ENCODE data around the gene ZSCAN1. TPM values are rescaled to one million over a fixed set of nuclear protein-coding genes. Genes with fewer than 3 reads are reported as not detected.

The ZSCAN1 gene
- total and polyA plus RNA-seq, 9 donors: 0.38 to 2.6 (median 0.75) TPM; not detected in 3

DNA sequence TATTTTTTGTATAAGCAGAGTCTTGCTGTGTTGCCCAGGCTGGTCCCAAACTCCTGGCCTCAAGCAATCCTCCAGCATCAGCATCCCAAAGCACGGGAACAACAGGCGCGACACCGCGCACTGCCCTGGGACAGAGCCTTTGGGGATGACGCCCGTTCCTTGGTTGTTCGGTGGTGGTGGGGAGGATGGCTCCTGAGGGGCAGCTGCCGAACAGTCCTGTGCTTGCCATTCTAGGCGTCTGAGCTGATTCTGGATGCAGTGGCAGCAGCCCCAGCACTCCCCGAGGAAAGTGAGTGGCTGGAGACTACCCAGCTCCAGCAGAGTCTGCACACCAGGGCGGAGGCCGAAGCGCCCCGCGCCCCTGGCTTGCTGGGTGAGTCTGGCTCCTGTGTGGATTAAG, 18.4 kb downstream of the ZSCAN1 start:
- intact Hi-C loops (cut with DNase I): no loop called here
- TF ChIP-seq POLR2A (IDR thresholded peaks at IDR 0.05) (no peak), EP300 (IDR thresholded peaks at IDR 0.05) (no peak)
- TF ChIP-seq, protein P1, sequence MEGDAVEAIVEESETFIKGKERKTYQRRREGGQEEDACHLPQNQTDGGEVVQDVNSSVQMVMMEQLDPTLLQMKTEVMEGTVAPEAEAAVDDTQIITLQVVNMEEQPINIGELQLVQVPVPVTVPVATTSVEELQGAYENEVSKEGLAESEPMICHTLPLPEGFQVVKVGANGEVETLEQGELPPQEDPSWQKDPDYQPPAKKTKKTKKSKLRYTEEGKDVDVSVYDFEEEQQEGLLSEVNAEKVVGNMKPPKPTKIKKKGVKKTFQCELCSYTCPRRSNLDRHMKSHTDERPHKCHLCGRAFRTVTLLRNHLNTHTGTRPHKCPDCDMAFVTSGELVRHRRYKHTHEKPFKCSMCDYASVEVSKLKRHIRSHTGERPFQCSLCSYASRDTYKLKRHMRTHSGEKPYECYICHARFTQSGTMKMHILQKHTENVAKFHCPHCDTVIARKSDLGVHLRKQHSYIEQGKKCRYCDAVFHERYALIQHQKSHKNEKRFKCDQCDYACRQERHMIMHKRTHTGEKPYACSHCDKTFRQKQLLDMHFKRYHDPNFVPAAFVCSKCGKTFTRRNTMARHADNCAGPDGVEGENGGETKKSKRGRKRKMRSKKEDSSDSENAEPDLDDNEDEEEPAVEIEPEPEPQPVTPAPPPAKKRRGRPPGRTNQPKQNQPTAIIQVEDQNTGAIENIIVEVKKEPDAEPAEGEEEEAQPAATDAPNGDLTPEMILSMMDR (IDR thresholded peaks at IDR 0.05): no peak
- H3K9me3 ChIP-seq: peaks cover 0 to 12% of the 10 kb centered on the region in 2 donors
- 97 to 98% (median 97%) methylated on average over 16 of the region's 16 CpGs for WGBS, 3 donors
- no peak overlapping the region for H3K4me3 ChIP-seq
- no peak for DNase-seq
- H3K27me3 ChIP-seq: no peaks in the 10 kb centered on the region
- no peaks in the 10 kb centered on the region for H3K36me3 ChIP-seq
- H3K27ac ChIP-seq: no peak overlapping the region
- H3K4me1 ChIP-seq (ENCODE audit: insufficient read depth): no peaks in the 10 kb centered on the region

DNA sequence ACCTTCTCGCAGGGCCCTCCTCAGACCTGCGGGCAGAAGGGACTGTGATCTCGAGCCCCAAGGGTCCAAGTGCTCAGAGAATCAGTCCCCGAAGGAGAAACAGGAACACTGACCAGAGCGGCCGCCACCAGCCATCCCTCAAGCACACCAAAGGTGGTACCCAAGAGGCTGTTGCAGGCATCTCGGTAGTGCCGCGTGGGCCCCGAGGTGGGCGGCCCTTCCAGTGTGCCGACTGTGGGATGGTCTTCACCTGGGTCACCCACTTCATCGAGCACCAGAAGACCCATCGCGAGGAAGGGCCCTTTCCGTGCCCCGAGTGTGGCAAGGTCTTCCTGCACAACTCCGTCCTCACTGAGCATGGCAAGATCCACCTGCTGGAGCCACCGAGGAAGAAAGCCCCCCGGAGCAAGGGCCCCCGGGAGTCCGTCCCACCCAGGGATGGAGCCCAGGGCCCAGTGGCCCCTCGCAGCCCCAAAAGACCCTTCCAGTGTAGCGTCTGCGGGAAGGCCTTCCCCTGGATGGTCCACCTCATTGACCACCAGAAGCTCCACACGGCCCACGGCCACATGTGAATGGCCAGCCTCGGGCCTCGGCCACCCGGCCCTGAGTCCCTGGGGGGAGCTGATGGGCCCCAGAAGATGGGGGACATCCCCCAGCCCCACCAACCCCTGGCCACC, 19.8 kb downstream of the ZSCAN1 start:
- DNase-seq: no peak
- peaks cover 2% of the 10 kb centered on the region for H3K4me1 ChIP-seq (ENCODE audit: insufficient read depth)
- H3K36me3 ChIP-seq: no peaks in the 10 kb centered on the region
- no peak overlapping the region for H3K4me3 ChIP-seq
- TF ChIP-seq POLR2A (IDR thresholded peaks at IDR 0.05) (no peak), EP300 (IDR thresholded peaks at IDR 0.05) (no peak)
- TF ChIP-seq, protein P1 (IDR thresholded peaks at IDR 0.05): no peak
- H3K27me3 ChIP-seq: no peaks in the 10 kb centered on the region
- 94 to 95% (median 95%) methylated on average over 24 to 30 of the region's 30 CpGs for WGBS, 3 donors
- intact Hi-C loops (cut with DNase I): no loop called here
- no peak overlapping the region for H3K27ac ChIP-seq
- peaks cover 0 to 12% of the 10 kb centered on the region in 2 donors for H3K9me3 ChIP-seq

DNA sequence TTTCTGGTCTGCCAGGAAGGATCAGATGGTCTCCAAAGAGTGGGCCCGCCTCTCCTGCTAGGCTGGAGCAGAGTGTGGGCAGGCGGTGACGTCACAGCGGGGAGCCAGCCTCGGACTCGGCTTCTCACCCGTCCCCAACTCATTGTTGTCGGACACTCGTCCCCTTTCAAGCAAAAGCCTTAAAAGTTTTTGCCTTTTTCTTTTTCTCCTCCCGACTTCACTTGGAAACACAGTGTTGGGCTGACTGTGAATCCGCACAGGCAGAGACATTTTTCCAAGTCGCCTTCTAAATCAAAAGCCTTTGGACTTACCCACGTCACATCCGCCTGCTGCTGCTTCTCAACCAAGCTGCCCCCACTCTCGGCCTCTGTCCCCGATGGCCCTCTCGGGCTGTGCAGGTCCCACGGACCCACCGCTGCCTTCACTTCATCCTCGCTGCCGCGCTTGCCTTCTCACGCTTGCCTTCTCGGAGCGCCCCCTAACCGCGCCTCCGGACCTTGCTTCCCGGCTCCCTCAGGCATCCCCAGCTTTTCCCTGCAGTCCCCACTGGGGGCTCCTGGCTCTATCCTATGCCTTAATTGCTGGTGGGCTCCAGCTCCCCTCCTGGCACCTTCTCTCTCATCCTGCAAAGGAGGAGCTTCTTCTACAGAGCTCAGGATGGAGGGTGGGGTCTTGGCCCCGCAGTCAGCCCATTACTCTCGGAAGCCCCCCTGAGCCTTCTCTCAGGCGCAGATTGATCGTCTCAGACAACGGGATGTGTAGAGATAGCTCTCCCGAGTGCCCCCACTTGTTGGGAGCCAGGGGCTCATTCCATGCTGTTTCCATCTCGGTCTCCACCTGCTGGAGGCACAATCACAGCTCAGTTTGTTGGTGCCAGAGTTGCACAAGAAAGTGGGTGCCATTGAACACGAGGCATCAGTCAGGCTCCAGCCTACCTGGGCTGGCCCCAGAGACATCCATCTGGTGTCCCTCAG, 21.4 kb downstream of the ZSCAN1 start:
- peaks cover 6% of the 10 kb centered on the region for H3K4me1 ChIP-seq (ENCODE audit: insufficient read depth)
- H3K36me3 ChIP-seq: no peaks in the 10 kb centered on the region
- H3K27me3 ChIP-seq: no peaks in the 10 kb centered on the region
- DNase-seq: peak; percentile 35 to 51 (median 48)
- peaks cover 0 to 5% of the 10 kb centered on the region in 2 donors for H3K9me3 ChIP-seq
- intact Hi-C loops (cut with DNase I): no loop called here
- 15 to 29% (median 27%) methylated on average over 37 of the region's 37 CpGs for WGBS, 3 donors
- H3K4me3 ChIP-seq: peak overlapping the region; percentile 30
- TF ChIP-seq, protein P1 (IDR thresholded peaks at IDR 0.05): no peak
- TF ChIP-seq POLR2A (IDR thresholded peaks at IDR 0.05): no peak
- peak overlapping the region in 1 of 2 donors; percentile 30 for H3K27ac ChIP-seq

DNA sequence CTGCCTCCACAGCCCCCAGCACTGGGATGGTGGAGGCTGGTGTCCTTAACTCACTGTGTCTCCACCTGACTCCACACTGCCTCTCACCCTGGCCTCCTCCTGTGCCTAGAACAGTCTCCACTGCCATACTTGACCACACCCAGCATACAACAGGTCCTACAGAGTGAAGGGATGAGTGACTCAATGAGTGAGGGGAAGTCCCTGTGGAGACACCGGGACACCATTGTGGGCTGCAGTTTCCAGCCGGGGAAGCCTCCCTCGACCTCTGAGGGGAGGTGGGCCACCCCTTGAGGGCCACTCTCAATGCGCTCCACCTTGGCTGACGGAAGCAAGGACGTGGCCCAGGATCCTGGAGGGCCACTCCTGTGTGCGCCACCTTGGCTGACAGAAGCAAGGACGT, 22.4 kb downstream of the ZSCAN1 start:
- no peak for DNase-seq
- WGBS, 3 donors: 89 to 96% (median 90%) methylated on average over 7 to 8 of the region's 8 CpGs
- TF ChIP-seq EP300 (IDR thresholded peaks at IDR 0.05) (no peak), POLR2A (IDR thresholded peaks at IDR 0.05) (no peak)
- TF ChIP-seq, protein P1 (IDR thresholded peaks at IDR 0.05): no peak
- no peak overlapping the region for H3K27ac ChIP-seq
- H3K9me3 ChIP-seq: peaks cover 0 to 7% of the 10 kb centered on the region in 2 donors
- H3K36me3 ChIP-seq: no peaks in the 10 kb centered on the region
- intact Hi-C loops (cut with DNase I): no loop called here
- H3K27me3 ChIP-seq: no peaks in the 10 kb centered on the region
- no peak overlapping the region for H3K4me3 ChIP-seq
- H3K4me1 ChIP-seq (ENCODE audit: insufficient read depth): peaks cover 6% of the 10 kb centered on the region

All from ovary (tissue), 9 donors.